ENCODE results near the gene ZNF865.

Gene ZNF865

GRCh38 chr19:55611983-55612645 lies 6.7 kb downstream of the ZNF865 start:
- no peak for TF ChIP-seq EZH2phosphoT487 (IDR thresholded peaks at IDR 0.05; ENCODE audit: low read length)
- no peak for TF ChIP-seq EZH2 (optimal IDR thresholded peaks at IDR 0.05; ENCODE audit: low read depth, low read length)
- no peak for TF ChIP-seq CTCF (IDR thresholded peaks at IDR 0.05; ENCODE audit: low read length)
- H3K9ac ChIP-seq (ENCODE audit: low read length), result no peak overlapping the region
- no peaks in the 10 kb centered on the region for H3K27me3 ChIP-seq (replicated peaks; ENCODE audit: insufficient read depth, low read length)
- no peak overlapping the region for H3K4me3 ChIP-seq (ENCODE audit: low read length)
- no peaks in the 10 kb centered on the region for H3K9me3 ChIP-seq (replicated peaks; ENCODE audit: insufficient read depth, low read length)
- no peaks in the 10 kb centered on the region for H3F3A ChIP-seq (ENCODE audit: insufficient read depth, low read length)
- no peak overlapping the region for H3K27ac ChIP-seq (ENCODE audit: low read length)
- H3K9me2 ChIP-seq (replicated peaks; ENCODE audit: insufficient read depth, low read length), result no peaks in the 10 kb centered on the region
- no peaks in the 10 kb centered on the region for H4K20me1 ChIP-seq (ENCODE audit: insufficient read depth, low read length)
- DNase-seq, result no peak
- no peak overlapping the region for H3K4me2 ChIP-seq (ENCODE audit: low read depth, low read length)
- H2AFZ ChIP-seq (ENCODE audit: low read length), result no peak overlapping the region
- H3K4me1 ChIP-seq (ENCODE audit: low read length), result no peaks in the 10 kb centered on the region
- no peaks in the 10 kb centered on the region for H3K36me3 ChIP-seq (replicated peaks; ENCODE audit: insufficient read depth, low read length)
- H3K79me2 ChIP-seq (ENCODE audit: low read length), result peaks cover 37% of the 10 kb centered on the region

DNA sequence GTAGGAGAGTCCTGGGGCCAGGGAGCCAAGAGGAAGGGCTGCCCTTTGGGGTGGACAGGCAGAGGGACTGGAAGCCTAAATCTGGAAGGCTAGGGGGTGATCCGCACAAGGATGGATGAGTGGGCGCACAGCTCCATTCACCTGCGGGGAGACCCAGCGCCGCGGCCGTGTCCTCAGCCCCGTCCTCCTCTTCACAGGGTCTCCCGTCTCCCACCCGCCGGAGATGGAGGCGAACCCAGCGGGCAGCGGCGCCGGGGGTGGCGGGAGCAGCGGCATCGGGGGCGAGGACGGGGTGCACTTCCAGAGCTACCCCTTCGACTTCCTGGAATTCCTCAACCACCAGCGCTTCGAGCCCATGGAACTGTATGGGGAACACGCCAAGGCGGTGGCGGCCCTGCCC lies 7.9 kb downstream of the ZNF865 start:
- H3K27me3 ChIP-seq (replicated peaks; ENCODE audit: insufficient read depth, low read length), result no peaks in the 10 kb centered on the region
- H3K36me3 ChIP-seq (replicated peaks; ENCODE audit: insufficient read depth, low read length), result no peaks in the 10 kb centered on the region
- no peaks in the 10 kb centered on the region for H3F3A ChIP-seq (ENCODE audit: insufficient read depth, low read length)
- no peak overlapping the region for H2AFZ ChIP-seq (ENCODE audit: low read length)
- H3K4me3 ChIP-seq (ENCODE audit: low read length), result no peak overlapping the region
- TF ChIP-seq EZH2 (optimal IDR thresholded peaks at IDR 0.05; ENCODE audit: low read depth, low read length), result no peak
- no peak for TF ChIP-seq CTCF (IDR thresholded peaks at IDR 0.05; ENCODE audit: low read length)
- TF ChIP-seq EZH2phosphoT487 (IDR thresholded peaks at IDR 0.05; ENCODE audit: low read length), result no peak
- no peak for DNase-seq
- H4K20me1 ChIP-seq (ENCODE audit: insufficient read depth, low read length), result no peaks in the 10 kb centered on the region
- no peak overlapping the region for H3K9ac ChIP-seq (ENCODE audit: low read length)
- no peaks in the 10 kb centered on the region for H3K4me1 ChIP-seq (ENCODE audit: low read length)
- no peak overlapping the region for H3K27ac ChIP-seq (ENCODE audit: low read length)
- H3K79me2 ChIP-seq (ENCODE audit: low read length), result peaks cover 30% of the 10 kb centered on the region
- H3K4me2 ChIP-seq (ENCODE audit: low read depth, low read length), result no peak overlapping the region
- H3K9me3 ChIP-seq (replicated peaks; ENCODE audit: insufficient read depth, low read length), result no peaks in the 10 kb centered on the region
- H3K9me2 ChIP-seq (replicated peaks; ENCODE audit: insufficient read depth, low read length), result no peaks in the 10 kb centered on the region

GRCh38 chr19:55613930-55614710 lies 8.7 kb downstream of the ZNF865 start:
- Histone ChIP-seq H3K4me2 (ENCODE audit: low read depth, low read length) (no peak overlapping the region), H3K27me3 (replicated peaks; ENCODE audit: insufficient read depth, low read length) (no peaks in the 10 kb centered on the region), H4K20me1 (ENCODE audit: insufficient read depth, low read length) (no peaks in the 10 kb centered on the region), H3K79me2 (ENCODE audit: low read length) (peaks cover 23% of the 10 kb centered on the region), H3K9me2 (replicated peaks; ENCODE audit: insufficient read depth, low read length) (no peaks in the 10 kb centered on the region), H3K9ac (ENCODE audit: low read length) (no peak overlapping the region), H3K4me3 (ENCODE audit: low read length) (no peak overlapping the region), H3K27ac (ENCODE audit: low read length) (no peak overlapping the region), H2AFZ (ENCODE audit: low read length) (no peak overlapping the region), H3K36me3 (replicated peaks; ENCODE audit: insufficient read depth, low read length) (no peaks in the 10 kb centered on the region), H3K9me3 (replicated peaks; ENCODE audit: insufficient read depth, low read length) (no peaks in the 10 kb centered on the region), H3F3A (ENCODE audit: insufficient read depth, low read length) (no peaks in the 10 kb centered on the region), H3K4me1 (ENCODE audit: low read length) (no peaks in the 10 kb centered on the region)
- no peak for DNase-seq
- TF ChIP-seq CTCF (IDR thresholded peaks at IDR 0.05; ENCODE audit: low read length) (no peak), EZH2phosphoT487 (IDR thresholded peaks at IDR 0.05; ENCODE audit: low read length) (no peak)
